GM19372 (cell line): ENCODE results near the gene SLC29A1.

ENCODE experiments used
- ATAC-seq: cut with Tn5 transposase; IDR thresholded peaks from one replicate; pipeline ENCODE4 v1.9.1; 2021; ENCODE audit warnings: mild to moderate bottlenecking, low read depth, moderate library complexity; ENCODE audit not compliant: unreplicated experiment

SLC29A1 gene

GRCh38 chr6:44276667-44277640 is 53.6 kb downstream of the SLC29A1 start:
- ATAC-seq: no peak

- no peak for ATAC-seq
These were observed 54.4 kb downstream of the SLC29A1 start for GRCh38 chr6:44277763-44278162.

GRCh38 chr6:44278315-44278714 is 54.9 kb downstream of the SLC29A1 start:
- ATAC-seq: no peak

- ATAC-seq: no peak
These were observed 55.6 kb downstream of the SLC29A1 start for GRCh38 chr6:44278774-44279697.
